Measurements from ENCODE around the gene TMEM198.

GRCh38 chr2:219507581-219508443 lies 36.0 kb upstream of the TMEM198 start:
- no peak for TF ChIP-seq CTCF (IDR thresholded peaks at IDR 0.05)
- TF ChIP-seq POLR2A (IDR thresholded peaks at IDR 0.05), result no peak

All from right lobe of liver (tissue), 4 donors.